Medulla oblongata (tissue), 1 donor: ENCODE measurements around the gene CST5.
"Not testable (repeated sequence)": the region's sequence is repeated elsewhere in the genome, so short reads cannot be mapped to it uniquely, and the experiment has no call there.

Experiments
- DNase-seq: peaks from one replicate; pipeline ENCODE4 v3.0.0-alpha.2; 2015; ENCODE audit errors: extremely low spot score

Gene CST5, protein sequence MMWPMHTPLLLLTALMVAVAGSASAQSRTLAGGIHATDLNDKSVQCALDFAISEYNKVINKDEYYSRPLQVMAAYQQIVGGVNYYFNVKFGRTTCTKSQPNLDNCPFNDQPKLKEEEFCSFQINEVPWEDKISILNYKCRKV

DNA sequence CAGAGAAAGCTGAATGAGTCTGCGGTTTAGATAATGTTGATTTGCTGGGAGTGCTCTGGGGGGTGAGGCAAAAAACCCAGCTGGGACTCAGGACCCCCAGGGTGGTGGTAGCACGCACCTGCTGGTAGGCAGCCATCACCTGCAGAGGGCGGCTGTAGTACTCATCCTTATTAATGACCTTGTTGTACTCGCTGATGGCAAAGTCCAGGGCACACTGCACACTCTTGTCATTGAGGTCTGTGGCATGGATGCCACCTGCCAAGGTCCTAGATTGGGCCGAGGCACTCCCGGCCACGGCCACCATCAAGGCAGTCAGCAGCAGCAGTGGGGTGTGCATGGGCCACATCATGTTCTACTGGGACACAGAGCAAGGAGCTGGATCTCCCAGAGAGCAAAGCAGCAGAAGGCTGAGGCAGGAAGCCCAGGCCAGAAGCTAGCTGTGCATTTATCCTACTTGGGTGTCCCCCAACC is at the start of gene CST5:
Gene CST5, minus strand, starts transcription at position 421 of the 471 bp plus-strand sequence. Its CDS starts 72 bp downstream, at position 349.
- no peak for DNase-seq

DNA sequence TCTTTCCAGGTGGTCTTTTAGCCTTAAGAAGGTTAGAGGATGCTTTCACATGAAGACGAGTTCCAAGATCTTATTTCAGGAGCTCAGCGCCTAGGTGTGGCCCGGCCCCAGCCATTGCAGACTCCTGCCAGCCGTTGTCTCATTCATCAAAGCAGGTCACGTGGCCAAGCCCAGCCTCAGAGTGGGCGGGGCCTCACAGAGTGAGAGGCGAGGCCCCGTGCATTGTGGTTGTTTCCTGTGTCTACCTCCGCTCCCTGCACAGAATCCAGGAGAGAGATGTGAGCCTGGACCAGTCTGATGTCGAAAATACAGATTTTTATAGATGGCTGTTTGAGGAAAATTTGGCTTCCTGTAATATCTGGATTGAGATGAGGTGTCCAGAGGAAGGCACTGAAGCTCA is 49.2 kb upstream of the CST5 start:
- no peak for DNase-seq

DNA sequence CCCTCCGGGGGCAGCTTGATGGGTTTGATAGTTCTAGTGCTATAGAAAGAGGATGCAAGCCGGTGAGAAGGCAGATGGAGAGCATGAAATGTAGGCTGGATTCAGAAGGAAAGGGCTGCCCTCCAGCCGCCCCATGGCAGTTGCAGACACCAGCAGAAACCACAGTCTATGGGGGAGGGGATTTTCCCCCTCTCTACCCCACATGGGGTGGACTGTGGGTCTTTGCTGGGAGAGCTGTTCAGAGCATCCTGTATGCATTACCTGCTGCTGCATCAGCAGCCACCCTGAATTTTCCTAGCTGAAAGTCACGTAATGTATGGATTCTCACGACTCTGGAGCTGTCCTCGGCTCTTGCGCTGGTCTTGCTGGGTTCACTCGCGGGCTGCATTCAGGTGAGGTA is 48.8 kb upstream of the CST5 start:
- DNase-seq, result no peak

DNA sequence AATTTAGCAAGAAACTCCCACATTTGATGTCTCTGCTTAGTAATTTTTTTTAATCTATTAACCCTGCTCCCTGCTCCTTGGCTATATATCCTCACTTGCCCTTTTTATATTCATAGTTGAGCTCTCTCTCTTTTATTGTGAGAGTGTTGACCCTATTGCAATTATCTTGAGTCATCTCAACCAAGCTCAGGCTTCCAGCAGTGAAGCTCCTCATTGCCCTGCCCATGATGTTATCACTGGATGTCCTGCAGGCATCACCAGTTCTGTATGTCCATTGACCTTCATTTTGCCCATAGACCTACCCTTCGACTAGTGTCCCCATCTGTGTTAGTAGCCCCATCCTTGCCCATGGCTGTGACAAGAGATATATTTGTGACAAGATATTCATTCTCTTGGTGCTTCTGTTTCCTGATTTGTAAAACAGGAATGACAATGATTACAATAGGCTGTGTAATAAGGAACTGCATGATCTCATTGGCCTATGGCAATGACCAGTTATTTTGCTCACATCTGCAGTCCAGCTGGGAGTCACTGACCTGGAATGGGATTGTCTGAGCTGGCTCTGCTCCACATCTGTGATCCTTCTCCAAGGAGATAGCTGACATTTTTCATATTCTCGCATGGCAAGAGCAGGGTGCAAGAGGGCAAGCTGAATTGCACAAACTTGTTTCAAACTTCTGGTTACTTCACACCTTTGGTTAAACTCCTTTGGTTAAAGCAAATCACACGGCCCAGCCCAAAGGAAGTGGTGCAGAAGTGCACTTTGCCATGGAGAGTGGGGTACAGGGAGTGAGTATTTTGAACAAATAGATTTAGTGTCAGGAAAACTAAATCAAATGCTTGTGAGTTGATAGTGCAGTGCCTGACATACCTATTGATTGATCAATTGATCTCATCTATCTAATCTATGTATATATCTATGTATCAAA is 47.7 kb upstream of the CST5 start:
- no peak for DNase-seq

DNA sequence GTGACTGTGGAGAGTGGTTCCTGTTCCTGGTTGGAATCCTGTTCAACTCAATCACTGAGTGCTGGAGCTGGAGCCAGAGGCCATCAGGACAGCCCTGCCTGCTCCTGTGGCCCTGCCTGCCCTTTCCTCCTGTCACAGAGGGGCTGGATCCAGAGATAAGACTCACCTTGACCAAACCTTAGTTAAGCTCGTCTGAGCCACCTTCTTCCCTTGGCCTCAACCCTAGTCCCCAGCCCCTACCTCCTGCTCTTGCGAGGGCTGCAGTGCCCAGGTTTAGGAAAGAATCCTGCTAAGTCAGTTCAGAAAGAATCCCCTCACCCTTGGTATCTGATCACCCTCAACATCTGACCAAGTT is 47.0 kb upstream of the CST5 start:
- no peak for DNase-seq

DNA sequence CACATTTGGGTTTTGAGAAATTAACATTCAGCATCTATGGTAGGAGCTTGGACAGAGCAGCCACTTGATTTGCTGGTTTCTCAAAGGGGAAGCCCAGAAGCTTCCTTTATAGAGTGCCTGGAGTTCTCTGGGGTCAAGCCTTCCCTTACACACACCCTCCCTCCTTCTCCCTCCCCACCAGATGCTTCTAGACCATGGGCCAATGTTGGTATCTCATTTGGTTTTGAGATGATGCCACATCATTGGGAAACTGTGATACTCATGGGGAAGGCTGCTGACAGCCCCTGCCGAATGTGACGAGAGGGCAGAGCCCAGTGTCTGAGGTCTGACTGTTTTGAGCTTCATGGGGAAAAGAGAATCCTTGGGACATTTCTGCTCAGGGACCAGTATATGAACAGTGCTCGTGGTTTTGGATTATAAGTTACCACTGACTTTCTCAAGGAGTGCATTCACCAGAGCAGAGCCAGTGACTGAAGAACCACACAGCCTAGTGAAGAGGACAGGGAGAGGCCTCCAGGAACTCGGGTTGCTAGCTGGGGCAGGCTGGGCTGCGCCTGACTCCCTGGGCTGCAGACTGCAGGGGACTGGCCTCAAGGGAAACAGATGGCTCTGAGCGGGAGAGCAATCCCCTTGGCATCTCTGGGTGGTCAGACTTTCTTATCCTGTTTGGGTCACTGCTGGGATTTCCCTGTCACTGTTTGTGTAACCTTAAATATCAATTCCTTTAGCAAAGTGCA is 46.4 kb upstream of the CST5 start:
- no peak for DNase-seq

DNA sequence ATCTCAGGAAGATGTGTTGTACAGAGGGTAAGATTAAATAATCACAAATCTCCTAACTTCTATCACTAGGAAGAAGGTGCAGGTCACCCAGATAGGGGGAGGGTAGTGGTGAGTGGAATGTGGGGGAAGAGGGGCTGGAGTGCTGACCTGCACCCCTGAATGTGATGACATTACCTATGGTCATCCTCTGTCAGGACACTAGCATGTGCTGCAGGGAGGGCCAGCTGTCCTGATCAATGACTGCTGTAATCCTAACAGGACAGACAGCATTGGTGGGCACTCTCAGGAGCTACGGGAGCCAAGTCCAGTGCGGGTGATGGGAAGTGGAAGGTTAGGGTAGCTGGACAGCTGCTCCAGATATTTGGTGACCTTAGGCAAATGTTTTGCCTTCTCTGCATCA is 45.2 kb upstream of the CST5 start:
- no peak for DNase-seq

DNA sequence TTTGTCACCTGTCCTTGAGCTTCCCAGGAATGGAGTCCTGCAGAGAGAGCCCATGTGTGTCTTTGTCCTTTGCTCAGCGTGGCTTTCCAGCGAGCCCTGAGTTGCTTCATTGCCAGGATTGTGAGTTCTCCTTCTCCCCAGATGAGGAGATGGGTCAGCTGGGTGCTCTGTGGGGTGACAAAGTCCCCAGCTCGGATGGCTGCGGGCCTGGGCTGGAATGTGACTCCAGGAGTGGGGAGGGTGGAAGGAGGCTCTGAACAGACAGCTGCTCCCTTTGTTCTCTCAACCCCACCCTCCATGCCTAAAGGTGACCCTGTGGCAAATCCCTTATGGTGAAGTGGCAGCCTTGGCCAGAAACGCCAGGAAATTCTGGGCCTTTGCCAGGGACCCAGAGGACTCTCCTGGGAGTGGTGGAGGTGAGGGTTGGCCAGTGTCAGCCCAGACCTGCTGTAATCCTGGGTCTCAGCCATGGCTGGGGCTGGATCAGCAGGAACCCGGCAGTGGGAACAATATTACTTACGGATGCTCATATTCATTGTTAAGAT is 44.4 kb upstream of the CST5 start:
- DNase-seq, result no peak

DNA sequence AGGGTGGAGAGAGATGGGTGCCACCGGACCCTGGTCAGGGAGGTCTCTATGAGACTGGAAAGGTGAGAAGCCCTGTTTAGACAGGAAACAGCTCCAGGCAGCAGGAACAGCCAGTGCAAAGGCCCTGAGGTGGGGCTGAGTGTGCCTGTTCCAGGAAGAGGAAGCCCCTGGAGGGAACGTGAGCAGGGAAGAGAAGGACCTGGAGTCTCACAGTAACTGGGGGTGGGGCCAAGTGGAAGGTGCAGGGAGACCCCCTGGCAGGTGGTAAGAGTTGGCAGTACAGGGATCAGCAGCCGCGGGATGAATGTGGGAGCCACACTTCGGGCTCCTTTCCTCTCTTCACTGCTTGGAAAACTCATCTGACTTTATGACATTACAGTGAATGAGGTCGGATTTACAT is 43.8 kb upstream of the CST5 start:
- no peak for DNase-seq

DNA sequence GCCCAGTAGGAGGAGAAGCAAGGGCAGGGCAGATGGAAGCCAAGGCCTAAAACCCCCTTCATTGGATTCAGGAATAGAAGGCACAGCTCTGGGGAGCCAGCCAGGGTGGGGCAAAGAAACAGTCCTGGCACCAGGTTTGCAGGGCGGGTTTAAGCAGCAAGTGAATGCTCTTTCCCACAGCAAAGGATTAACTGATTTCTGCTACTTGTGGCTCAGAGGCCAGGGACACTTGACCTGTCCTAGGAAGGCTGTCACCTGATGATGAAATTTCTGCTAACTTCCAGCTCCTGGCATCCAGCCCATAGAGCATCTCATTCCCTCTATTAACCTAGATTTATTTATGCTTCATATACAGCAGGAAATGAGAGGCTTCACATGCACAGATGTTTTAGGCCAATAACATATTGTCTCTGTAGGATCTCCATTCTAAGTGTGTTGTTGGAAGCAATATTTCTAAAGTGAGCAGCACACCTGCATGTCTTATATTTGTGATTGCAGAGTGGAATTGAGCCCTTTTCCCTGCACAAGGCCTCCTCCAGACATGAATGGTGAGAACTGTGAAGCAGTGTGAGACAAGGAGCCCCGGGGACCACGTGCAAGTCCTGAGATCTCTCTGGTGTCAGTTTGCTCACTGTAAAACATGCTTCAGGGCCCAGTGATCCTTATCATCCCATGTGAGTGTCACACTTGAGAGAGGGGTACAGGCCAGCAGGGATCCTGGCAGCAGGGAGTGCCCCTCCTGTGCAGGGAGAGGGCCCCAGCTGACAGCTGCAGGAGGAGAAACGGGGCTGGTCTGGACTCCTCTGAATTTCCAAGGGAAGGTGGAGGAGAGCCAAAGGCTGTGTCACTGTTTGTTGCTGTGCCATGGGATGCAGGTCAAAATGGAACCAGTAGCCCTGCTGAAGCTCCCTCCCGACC is 41.1 kb upstream of the CST5 start:
- DNase-seq, result no peak

DNA sequence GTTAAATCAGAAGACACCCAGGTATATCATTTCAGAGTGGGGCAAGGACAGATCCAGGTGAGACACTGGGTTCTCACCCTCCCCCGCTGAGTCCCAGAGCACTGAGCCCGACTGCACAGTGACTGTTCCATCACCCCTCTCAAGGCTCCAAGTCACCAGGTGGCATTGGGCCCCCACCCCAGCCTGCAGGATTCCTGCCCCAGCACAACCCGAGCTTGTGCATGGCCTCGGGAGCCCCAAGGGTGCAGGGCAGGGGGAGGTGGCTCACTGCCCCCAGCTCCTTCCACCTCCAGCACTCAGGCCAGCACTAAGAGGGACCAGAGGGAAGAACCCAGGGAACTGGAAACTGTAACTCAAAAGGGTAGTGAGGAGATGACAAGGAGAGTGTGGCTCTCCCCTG is 39.3 kb upstream of the CST5 start:
- DNase-seq, result no peak

DNA sequence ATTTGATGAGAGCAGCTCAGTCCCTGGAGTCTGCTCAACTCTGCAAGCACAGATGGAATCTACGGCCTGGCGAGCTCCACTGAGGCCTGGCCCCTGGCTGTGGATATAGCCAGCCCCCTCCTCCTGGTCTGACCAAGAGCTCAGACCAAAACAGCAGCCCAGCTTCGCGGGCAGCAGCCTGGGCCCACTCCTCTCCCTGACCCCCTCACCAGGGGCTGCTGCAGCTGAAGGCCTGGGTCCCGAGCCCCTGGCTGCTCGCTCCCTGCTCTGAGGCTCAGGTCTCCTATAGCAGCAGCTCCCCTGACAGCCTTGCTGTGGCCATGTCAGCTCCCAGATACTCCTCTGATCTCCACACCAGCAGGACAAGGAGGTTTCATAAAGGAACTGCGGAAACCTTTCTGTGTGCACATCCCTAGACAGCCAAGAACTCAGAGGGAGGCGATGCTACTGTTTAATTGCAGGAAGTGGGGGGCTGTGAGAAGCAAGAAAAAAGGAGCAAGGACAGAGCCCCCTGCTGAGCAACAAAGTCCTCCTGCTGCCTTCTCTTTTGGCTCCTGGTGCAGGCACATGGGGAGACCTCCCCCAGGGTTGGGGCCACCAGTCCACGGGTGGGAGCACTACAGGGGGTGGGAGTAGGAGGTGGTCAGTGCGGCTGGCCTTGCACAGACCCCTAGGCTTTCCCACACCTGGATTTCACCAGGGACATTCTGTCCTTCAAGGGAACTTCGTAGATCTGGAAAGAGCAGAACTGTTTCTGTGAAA is 38.7 kb upstream of the CST5 start:
- no peak for DNase-seq

DNA sequence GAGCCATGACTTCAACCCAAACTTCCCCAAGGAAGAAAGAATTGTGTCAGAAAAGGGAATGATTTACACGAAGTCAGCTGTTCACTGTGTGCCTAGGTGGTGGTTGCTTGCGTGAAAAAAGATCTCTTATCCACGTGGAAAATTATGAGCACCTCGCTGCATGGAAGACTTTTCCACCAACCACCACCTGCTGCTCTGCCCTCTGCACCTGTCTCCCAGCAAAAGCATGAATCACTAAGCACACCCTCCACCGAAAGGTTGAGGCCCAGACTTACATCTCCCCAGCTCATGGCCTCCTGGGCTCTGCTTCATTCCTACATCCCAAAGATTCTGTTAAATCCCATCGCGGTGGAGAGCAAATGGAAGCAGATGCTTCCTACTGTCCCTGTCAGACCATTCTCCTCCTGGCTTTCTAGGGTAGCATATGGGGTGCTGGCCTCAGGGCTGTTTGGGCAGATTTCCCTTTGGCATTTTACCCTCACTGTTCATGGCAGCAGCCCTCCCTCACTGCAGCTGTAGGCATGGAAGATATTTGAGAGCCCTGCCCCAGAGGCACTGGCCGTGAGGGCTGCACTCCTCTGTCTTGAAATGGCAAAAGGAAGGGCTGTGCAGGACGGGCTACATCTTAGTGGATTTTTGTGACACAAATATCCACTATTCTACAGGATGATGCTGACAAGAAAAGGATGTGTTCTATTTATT is 37.6 kb upstream of the CST5 start:
- no peak for DNase-seq

DNA sequence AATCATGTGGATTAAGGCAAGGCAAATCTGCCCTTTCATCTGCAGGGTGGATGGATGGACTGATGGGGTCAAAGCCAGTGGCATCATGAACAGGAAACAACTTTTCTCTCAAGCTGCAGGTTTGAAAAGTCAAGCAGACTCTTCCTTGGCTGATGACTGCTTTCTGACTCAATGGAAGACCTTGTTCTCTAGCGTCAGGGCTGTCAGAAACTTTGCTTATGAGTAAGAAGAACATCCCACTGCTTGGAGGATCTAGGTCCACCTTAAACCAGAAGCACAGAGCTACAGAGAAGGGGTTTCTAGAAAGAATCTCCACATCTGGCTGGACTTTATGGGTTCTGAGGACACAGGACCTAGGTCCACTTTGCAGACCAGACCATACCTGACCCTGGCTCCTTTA is 36.3 kb upstream of the CST5 start:
- no peak for DNase-seq

DNA sequence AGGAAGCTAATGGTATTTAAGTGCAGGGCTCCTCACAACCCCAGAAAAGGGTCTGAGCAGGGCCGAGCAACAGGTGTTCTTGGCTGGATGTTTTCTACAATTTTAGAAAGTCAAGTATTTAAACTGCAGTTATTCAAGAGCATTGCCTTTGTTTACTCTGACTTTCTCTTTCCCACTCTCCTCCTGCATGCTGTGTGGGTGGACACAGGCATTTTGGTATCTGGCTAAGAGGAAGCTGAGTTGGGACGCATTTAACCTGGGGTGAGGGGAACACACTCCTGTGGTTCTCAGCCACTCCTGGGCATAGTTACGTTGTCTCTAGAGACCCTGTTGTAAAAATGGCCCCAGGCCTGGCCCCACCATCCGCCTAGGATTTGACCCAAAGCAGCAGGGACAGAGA is 34.9 kb upstream of the CST5 start:
- not testable (repeated sequence) for DNase-seq

DNA sequence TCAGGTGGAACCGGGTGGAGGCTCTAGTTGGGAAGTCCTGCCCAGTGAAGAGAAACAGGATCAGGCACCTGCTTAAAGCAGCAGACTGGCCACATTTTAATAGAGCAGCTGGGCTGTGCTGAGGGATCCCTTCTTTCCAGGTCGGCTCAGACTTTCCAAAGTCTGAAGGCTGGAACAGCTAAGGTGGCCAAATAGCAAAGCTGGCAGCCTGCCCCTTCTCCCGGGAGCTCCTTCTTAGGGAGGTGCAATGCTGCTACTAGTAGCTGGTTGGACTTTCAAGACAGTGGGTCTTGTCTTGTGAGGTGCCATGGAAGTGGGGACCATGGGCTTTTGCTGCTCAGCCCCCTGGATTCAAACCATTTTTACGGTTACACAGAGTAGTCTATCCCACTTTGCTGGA is 30.7 kb upstream of the CST5 start:
- DNase-seq, result no peak

DNA sequence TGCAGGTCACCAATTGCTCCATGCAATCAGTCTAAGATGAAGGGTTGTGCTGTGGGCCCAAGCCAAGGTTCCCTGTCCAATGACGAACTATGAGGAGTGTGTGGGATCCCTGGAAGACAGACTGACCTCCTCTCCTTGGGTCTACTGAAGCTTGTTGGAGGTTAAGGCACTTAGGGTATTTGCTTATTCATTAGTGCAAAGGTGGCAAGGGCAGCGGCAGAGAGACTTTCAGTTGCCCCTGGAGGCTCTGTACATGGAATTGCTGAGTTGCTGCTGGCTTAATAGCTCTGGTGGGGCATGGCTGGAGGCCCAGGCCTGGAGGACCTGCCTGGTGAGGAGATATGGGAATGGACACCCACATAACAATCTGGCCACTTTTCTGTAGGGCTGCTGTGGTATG is 29.8 kb upstream of the CST5 start:
- no peak for DNase-seq

DNA sequence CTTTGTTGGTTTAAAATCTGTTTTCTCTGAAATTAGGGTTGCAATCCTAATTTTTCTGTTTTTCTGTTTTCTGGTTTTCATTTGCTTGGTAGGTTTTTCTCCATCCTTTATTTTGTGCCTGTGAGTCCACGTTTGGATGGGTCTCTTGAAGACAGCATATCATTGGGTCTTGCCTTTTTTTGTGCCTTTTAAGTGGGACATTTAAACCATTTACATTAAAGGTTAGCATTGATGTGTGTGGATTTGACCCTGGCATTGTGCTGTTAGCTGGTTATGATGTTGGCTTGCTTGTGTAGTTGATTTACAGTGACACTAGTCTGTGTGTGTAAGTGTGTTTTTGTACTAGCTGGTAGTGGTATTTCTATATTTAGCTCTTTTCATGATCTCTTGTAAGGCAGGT is 28.0 kb upstream of the CST5 start:
- no peak for DNase-seq

DNA sequence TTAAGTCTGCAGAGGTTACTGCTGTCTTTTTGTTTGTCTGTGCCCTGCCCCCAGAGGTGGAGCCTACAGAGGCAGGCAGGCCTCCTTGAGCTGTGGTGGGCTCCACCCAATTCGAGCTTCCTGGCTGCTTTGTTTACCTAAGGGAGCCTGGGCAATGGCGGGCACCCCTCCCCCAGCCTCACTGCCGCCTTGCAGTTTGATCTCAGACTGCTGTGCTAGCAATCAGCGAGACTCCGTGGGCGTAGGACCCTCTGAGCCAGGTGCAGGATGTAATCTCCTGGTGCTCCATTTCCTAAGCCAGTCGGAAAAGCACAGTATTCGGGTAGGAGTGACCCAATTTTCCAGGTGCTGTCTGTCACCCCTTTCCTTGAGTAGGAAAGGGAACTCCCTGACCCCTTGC is 22.8 kb upstream of the CST5 start:
- not testable (repeated sequence) for DNase-seq

DNA sequence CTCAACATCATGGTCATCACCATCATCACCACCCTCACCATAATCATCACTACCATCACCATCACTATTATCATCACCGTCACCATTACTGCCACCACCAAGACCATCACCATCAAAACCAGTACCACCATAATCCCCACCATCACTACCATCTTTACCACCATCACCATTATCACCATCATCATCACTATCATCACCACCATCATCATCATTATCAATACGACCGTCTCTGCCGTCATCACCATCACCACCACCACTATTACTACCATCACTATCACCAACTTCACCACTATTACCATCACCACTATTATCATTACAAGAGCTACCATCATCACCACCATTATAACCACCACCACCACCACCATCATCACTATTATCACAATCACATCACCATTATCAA is 11.3 kb upstream of the CST5 start:
- not testable (repeated sequence) for DNase-seq
